CMK (cell line): Measurements from ENCODE around the gene KREMEN1.
"Not testable (repeated sequence)": the region's sequence is repeated elsewhere in the genome, so short reads cannot be mapped to it uniquely, and the experiment has no call there.

ENCODE experiments used
- DNase-seq: peaks from one replicate; pipeline ENCODE4 v3.0.0-alpha.2; 2010; ENCODE audit warnings: low read depth

The KREMEN1 gene

GRCh38 chr22:29078036-29078868, 5.4 kb downstream of the KREMEN1 start:
- DNase-seq, result no peak

- no peak for DNase-seq
Observed at GRCh38 chr22:29078869-29079207, 6.0 kb downstream of the KREMEN1 start.

- DNase-seq, result no peak
Observed at GRCh38 chr22:29079218-29079901, 6.5 kb downstream of the KREMEN1 start.

- no peak for DNase-seq
Observed at GRCh38 chr22:29080106-29080975, 7.5 kb downstream of the KREMEN1 start.

- no peak for DNase-seq
Observed at GRCh38 chr22:29081517-29082236, 8.8 kb downstream of the KREMEN1 start.

GRCh38 chr22:29082826-29083545, 10.2 kb downstream of the KREMEN1 start:
- DNase-seq, result no peak

GRCh38 chr22:29083576-29083932, 10.7 kb downstream of the KREMEN1 start:
- DNase-seq, result not testable (repeated sequence)

GRCh38 chr22:29083933-29084591, 11.2 kb downstream of the KREMEN1 start:
- DNase-seq, result no peak

- no peak for DNase-seq
Observed at GRCh38 chr22:29087012-29087411, 14.2 kb downstream of the KREMEN1 start.

GRCh38 chr22:29088809-29089208, 16.0 kb downstream of the KREMEN1 start:
- DNase-seq, result no peak

GRCh38 chr22:29089507-29089906, 16.7 kb downstream of the KREMEN1 start:
- DNase-seq, result no peak

GRCh38 chr22:29090039-29090438, 17.2 kb downstream of the KREMEN1 start:
- DNase-seq, result no peak

GRCh38 chr22:29092243-29092642, 19.4 kb downstream of the KREMEN1 start:
- DNase-seq, result no peak

- DNase-seq, result no peak
Observed at GRCh38 chr22:29093030-29093429, 20.2 kb downstream of the KREMEN1 start.

GRCh38 chr22:29093501-29094300, 20.9 kb downstream of the KREMEN1 start:
- no peak for DNase-seq

- DNase-seq, result no peak
Observed at GRCh38 chr22:29095459-29095858, 22.6 kb downstream of the KREMEN1 start.

- DNase-seq, result no peak
Observed at GRCh38 chr22:29096736-29097669, 24.2 kb downstream of the KREMEN1 start.

GRCh38 chr22:29098296-29098695, 25.5 kb downstream of the KREMEN1 start:
- no peak for DNase-seq

- DNase-seq, result no peak
Observed at GRCh38 chr22:29102300-29102699, 29.5 kb downstream of the KREMEN1 start.
